T-helper 2 cell treated with Interferon-gamma antibody and Interleukin-4, amounts not matched to agents 100 ng/mL and 5 ng/mL, for 36 hours (primary cell): Measurements from ENCODE around the gene OR7C1. TPM values are rescaled to one million over a fixed set of nuclear protein-coding genes. Genes with fewer than 3 reads are reported as not detected.
"Not testable (repeated sequence)": the region's sequence is repeated elsewhere in the genome, so short reads cannot be mapped to it uniquely, and the experiment has no call there.

Experiments
- intact Hi-C: fragments of 100-400 bp; cut with micrococcal nuclease; formaldehyde crosslinking; loops from one replicate; pipeline ENCODE4 v1.15.1; 2023
- total RNA-seq: library from RNA; stranded (reverse); gene quantifications from 2 replicates; pipeline ENCODE4 v1.2.3, GENCODE V29; 2022

Gene OR7C1
- total RNA-seq, 1 donor from 2014 or later: not detected

DNA sequence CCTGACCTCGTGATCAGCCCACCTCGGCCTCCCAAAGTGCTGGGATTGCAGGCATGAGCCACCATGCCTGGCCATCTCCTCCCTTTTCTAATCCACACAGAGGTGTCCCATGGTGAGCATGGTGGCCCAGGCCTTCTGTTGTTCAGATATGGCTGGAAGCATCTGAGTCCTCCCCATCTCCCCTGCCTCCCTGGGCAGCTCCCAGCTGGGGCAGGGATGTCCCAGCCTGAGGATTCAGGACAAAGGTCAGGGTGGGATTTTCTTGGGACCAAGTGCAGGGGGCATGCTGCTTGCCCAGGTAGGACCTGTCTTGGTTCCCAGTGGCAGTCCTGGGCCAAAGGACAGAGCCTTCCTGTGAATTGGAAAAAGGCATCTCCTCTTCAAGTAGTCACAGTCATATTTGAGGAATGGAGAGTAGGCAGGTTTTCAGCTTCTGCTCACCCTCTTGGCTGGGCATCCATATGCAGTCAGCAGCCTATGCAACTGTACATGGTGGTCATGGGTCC lies 67.5 kb downstream of the OR7C1 start:
- intact Hi-C loops: no loop called here

DNA sequence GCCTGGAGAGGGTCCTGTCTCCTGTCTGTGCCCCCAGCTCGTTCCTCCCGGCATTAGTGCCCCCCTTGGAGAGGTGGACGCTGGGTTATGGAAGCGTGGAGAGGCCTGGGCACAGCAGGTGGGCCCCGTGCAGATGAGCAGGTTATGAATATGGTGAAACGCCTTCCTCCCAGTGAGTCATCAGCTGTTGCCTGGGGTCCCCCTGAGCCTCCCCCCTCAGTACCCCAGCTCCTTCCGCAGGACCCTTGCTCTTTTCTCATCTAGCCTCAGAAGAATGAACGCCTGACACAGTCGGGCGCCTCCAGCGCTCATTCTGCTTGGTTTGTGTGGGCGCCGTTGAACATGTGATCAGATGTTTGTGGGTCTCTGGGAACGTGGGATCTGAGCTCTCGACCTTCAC lies 69.1 kb downstream of the OR7C1 start:
- intact Hi-C loops: not testable (repeated sequence)

DNA sequence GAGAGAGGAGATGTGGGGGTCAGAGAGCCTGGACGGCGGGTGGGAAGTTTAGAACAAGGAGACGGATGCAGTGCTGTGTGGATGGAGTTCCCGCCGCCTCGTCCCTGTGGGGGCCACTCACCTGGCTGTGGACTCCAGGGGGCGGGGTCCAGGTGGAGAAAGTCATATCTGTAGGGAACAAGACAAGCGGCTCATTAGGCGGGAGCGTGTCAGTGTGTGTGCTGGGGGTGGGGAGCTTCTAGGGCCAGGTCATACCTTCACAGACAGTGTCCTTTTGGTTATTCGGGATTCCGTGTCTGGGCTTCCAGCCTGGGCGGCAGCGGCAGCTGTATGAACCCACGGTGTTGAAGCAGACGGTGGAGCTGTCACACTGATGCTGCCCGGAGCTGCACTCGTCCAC lies 69.6 kb downstream of the OR7C1 start:
- intact Hi-C loops: not testable (repeated sequence)

DNA sequence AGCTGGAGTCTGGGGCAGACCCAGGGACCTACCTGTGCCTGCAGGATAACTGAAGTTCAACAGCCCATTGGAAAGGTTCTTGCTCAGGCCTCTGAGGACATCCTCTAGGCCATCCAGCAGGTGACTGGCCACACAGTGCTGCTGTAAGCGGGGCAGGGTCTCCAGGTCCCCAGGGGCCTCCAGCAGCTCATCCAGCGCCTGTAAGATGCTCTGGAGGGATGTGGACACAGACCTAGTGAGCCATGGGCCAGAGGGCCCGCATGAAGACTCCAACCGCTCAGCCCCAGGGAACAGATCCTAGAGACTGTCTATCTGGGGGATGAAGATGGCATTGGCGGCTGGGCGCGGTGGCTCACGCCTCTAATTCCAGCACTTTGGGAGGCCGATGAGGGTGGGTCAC lies 70.6 kb downstream of the OR7C1 start:
- intact Hi-C loops: no loop called here

DNA sequence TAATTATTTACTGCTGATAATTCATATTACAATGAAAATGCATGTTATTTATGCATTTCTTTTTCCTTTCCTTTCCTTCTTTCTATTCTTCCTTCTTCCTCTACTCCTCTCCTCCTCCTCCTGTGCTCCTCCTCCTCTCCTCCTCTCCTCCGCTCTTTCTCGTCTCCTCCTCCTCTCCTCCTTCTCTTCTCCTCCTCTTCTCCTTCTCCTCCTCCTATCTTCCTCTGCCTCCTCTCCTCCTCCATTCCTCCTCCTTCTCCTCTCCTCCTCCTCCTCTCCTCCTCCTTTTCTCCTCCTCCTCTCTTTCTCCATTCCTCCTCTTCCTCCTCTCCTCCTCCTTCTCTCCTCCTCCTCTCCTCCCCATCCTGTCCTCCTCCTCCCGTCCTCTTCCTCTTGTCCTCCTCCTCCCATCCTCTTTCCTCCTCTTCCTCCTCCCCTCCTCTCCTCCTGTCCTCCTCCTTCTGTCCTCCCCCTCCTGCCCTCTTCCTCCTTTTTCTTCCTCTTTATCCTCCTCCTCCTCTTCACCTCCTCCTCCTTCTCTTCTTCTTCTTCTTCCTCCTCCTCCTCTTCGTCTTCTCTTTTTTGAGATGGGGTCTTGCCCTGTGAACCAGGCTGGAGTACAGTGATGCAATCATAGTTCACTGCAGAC lies 71.4 kb downstream of the OR7C1 start:
- intact Hi-C loops: no loop called here

DNA sequence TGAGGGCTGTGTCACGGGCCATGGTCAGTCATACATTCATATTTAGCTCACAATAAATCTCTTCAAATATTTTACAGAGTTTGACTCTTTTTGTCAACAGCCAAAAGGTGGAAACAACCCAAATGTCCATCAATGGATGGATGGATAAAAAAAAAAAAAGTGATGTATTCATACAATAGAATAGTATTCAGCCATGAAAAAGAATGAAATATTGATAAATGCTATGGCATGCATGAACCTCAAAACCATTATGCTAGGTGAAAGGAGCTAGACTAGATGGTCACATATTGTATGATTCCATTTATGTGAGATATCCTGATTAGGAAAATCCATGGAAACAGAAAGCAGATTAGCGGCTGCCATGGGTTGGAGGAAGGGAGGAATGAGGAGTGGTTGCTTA lies 72.9 kb downstream of the OR7C1 start:
- intact Hi-C loops: no loop called here

DNA sequence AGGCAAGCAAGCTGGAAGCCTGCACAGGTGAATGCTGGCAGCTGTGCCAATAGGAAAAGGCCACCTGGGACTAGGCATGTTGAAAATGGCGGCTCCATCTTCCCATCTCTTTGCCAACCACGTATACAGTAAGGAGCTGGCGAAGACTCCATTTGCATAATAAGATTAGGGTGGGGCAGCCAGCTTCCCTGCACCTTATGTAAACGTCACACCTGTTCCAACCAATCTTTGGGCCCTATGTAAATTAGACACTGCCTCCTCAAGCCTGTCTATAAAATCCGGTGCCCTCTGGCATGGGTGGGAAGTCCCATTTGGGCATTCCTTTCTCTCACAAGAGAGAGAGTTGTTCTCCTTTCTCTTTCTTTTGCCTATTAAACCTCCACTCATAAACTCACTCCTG lies 73.4 kb downstream of the OR7C1 start:
- intact Hi-C loops: no loop called here

DNA sequence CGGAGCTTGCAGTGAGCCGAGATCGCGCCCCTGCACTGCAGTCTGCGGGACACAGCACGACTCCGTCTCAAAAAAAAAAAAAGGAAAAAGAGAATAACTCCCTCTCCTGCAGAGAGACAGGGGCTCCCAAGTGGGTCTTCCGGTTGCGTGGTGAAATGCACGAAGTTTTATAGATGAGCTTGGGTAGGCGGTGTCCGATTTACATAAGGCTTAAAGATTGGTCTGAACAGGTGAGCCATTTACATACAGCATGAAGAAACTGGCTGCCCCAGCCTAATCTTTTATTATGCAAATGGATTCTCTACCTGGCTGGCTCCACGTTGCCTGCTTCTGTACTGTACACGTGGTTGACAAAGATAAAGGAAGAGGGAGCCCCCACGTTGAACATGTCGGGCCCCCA lies 76.2 kb downstream of the OR7C1 start:
- intact Hi-C loops: no loop called here

DNA sequence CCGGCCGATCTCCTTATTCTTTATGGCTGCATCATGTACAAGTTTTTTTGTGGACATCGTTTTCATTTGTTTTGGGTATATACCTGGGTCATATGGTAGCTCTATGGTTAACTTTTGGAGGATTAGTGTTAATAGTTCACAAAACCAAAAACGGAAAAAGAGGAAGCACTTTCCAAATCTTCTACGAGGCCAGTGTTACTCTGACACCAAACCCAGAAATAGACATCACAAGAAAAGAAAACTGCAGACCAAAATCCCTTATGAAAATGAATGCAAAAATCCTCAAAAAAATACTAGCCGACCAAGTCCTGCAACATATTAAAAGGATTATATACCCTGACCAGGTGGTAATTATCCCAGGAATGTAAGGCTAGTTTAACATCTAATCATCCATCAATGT lies 86.4 kb downstream of the OR7C1 start:
- intact Hi-C loops: no loop called here

Other genes with a start within 250 kb of the OR7C1 start
- not detected in 2 replicates for gene ADGRE3, start 160.3 kb downstream of the OR7C1 start, total RNA-seq
- 10.2 and 11.4 TPM in 2 replicates for gene ZNF333, start 145.1 kb downstream of the OR7C1 start, total RNA-seq
- 1.2 and 2.2 TPM in 2 replicates for gene ADGRE2, start 56.6 kb downstream of the OR7C1 start, total RNA-seq
- not detected in 2 replicates for gene OR7A5, start within 50 bp of the OR7C1 start, total RNA-seq
- gene OR7A10, start 13.7 kb upstream of the OR7C1 start, total RNA-seq: not detected in 2 replicates
- not detected in 2 replicates for gene OR7A17, start 50.9 kb upstream of the OR7C1 start, total RNA-seq
- gene OR7C2, start 106.3 kb upstream of the OR7C1 start, total RNA-seq: not detected in 2 replicates
- not detected in 2 replicates for gene SLC1A6, start 144.7 kb upstream of the OR7C1 start, total RNA-seq
- gene CASP14, start 214.3 kb upstream of the OR7C1 start, total RNA-seq: not detected in 2 replicates
- not detected in 2 replicates for gene OR1I1, start 247.0 kb upstream of the OR7C1 start, total RNA-seq